OCI-M2 (cell line): Measurements from ENCODE around the gene SEMA4B.
"Not testable (repeated sequence)": the region's sequence is repeated elsewhere in the genome, so short reads cannot be mapped to it uniquely, and the experiment has no call there.

ENCODE experiments used
- DNase-seq: peaks from one replicate; lab custom pipeline; 2025; ENCODE audit not compliant: unreplicated experiment; lab: John Stamatoyannopoulos, UW

Gene SEMA4B, protein sequence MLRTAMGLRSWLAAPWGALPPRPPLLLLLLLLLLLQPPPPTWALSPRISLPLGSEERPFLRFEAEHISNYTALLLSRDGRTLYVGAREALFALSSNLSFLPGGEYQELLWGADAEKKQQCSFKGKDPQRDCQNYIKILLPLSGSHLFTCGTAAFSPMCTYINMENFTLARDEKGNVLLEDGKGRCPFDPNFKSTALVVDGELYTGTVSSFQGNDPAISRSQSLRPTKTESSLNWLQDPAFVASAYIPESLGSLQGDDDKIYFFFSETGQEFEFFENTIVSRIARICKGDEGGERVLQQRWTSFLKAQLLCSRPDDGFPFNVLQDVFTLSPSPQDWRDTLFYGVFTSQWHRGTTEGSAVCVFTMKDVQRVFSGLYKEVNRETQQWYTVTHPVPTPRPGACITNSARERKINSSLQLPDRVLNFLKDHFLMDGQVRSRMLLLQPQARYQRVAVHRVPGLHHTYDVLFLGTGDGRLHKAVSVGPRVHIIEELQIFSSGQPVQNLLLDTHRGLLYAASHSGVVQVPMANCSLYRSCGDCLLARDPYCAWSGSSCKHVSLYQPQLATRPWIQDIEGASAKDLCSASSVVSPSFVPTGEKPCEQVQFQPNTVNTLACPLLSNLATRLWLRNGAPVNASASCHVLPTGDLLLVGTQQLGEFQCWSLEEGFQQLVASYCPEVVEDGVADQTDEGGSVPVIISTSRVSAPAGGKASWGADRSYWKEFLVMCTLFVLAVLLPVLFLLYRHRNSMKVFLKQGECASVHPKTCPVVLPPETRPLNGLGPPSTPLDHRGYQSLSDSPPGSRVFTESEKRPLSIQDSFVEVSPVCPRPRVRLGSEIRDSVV

DNA sequence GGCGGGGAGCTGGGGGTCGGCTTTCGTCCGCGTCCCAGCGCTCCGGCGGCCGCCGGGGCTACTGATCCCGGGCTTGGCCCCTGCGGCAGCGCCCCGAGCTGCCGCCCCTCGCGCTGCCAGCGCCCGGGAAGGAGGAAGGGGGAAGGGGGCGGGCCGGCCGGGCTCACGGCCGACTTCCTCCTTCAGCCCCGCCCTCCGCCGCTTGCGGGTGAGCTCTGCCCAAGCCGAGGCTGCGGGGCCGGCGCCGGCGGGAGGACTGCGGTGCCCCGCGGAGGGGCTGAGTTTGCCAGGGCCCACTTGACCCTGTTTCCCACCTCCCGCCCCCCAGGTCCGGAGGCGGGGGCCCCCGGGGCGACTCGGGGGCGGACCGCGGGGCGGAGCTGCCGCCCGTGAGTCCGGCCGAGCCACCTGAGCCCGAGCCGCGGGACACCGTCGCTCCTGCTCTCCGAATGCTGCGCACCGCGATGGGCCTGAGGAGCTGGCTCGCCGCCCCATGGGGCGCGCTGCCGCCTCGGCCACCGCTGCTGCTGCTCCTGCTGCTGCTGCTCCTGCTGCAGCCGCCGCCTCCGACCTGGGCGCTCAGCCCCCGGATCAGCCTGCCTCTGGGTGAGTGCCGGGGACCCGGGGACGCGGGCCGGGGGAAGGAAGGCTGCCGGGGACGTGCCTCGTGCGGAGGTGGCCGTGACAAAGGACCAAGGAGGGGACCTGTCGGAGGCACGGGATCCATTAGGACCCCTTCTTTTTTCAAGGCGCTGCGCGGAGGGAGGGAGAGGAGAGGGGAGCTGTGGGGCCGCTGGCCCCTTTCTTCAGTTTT is at the start of gene SEMA4B:
TSS of gene SEMA4B (plus strand) at position 201 of the 814 bp plus-strand sequence. CDS start at position 450, 249 bp downstream.
- no peak for DNase-seq

DNA sequence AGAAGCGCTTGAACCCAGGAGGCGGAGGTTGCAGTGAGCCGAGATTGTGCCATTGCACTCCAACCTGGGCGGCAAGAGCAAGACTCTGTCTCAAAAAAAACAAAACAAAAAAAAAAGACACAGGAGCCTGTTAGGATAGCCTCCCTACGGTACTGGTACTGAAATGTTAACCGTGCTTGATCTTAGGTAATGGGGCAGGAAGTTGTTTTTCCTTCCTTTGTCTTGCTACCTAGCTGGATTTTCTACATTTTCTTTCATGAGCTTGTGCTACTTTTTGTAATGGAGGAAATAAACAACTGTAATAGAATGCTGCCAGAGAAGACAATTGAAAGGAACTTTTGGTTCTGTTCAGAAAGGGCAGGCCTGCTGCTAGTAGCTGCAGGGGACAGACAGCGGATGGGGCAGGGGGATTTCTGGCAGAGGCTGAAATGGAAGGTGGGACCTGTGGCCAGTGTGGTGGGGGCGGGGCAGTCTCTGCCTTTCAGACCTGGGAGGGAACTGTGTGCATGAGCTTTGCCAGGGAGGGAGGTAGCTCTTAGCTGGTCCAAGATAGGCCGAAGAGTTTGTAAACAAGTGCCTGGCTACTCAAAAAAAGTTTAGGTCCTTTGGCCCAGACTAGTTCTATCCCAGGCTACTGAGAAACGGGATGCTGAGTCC is 49.0 kb upstream of the SEMA4B start:
- no peak for DNase-seq

DNA sequence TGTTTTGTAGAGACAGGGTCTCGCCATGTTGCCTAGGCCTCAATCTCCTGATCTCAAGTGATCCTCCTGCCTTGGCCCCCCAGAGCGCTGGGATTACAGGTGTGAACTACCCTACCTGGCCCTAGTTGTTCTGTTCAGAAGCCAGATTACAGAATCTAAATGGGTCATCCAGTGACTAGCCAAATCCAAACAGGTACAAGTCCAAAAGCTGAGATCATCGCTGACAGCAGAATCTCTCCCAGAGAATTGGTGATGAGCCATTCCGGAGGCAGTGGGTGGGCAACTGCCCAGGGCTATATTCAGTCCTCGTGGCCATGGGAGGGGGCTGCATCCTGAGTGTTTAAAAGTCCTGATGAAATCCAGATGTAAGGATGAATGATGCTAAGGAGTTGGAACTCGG is 47.5 kb upstream of the SEMA4B start:
- DNase-seq = no peak

DNA sequence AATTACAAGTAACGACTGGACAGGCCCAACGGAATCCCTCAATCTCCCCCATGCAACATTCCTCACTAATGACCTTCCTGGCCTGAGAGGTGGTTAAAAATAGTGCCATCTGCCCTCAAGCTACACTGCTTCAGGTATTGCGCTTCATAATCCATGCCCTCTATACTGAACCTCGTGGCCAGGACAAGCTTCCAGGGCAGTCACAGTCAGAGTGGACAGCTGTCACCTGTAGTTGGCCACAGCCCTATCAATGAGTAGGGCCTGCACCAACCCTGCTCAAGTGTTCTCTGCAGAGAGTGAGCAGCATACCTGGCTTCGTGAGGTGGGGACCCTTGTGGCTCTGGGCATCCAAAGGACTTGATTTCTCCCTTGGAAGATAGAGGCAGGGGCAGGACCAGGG is 46.9 kb upstream of the SEMA4B start:
- no peak for DNase-seq

DNA sequence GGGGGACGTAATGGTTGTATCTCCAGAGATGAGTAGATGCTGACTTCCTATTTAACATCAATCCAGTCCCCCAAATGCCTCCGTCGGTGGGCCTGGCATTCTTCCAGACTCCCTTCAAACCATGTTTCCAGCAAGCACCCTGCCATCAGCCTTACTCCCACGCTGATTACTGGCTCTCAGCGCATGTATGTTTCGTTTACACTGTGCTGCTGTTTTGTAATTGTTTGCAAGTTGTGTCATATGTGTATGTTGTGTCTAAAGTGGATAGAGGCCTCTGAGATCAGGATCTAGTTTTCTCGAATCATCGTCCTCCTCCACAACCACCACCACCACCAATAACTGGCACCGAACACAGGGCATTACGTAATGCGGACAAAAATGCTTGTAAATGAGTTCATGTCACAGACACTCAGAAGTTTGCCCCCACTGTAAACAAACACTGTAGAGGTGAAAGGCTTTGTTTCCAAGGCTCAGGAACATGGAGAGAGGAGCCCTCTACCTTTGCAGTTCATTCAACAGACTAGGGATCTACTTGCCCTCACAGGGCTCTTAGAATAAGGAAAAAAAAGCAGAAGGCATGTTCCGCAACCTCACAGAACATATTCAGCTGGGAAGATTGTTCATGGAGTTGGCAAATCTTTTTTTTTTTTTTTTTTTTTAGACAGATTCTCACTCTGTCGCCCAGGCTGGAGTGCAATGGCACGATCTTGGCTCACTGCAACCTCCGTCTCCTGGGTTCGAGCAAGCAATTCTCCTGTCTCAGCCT is 46.1 kb upstream of the SEMA4B start:
- DNase-seq = no peak

DNA sequence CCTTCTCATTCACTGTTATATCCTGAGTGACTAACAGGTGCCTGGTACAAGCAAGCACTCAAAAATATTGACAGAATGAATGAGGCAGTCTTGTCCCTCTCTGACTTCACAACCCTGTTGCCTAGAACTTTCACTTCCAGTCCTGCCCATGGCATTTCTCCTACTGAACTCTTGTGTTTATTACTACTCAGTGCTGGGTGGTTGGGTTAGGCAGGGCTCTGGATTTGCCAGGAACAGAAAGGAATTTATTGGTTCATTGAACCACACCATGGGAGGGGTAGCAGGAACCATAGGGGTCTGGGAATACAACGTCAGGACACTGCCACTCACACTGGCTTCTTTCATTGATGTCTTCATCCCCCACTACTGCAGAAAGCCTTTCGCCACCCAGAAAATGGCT is 41.9 kb upstream of the SEMA4B start:
- no peak for DNase-seq

DNA sequence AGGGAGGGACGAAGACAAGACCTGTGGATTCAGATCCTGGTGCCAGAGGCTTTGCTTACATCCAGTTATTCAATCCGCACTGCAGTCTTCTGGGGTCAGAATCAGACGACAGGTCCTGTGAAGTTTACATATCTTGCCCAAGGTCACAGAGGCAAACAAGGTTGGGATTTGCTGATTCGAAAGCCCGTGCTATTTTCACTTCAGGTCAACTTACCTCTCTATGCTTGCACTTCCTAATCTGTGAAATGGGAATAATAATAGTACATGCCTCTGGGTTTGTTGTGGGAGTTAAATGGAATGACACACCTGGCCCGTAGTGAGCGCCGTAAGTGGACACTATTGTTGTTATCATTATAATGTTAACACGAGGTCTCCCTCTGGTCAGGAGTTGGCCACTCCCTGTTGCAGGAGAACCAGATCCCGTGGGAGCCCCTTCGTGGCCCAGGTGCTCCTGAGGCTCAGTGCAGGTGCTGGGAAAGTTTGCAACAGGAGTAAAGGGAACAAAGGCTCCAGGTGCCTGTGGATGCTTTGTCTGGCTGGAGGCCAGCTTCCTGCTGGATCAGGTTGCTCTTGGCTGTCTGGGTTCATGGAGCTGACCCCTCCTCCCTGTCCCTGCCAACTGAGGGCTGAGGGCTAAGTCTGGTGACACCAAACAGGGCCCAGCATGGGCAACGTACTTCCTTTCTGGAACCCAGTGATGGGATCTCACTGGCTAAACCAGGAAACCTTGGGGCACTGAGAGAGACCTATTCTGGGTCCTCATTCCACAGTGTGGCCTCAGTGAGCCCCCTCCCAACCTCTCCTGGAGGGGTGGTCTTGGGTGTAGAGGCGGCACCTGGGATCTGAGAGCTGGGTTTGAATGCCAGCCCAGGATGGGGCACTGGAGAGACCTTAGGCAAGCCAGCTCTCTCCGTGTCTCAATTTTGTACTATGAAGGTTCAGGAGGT is 40.1 kb upstream of the SEMA4B start:
- DNase-seq = no peak

DNA sequence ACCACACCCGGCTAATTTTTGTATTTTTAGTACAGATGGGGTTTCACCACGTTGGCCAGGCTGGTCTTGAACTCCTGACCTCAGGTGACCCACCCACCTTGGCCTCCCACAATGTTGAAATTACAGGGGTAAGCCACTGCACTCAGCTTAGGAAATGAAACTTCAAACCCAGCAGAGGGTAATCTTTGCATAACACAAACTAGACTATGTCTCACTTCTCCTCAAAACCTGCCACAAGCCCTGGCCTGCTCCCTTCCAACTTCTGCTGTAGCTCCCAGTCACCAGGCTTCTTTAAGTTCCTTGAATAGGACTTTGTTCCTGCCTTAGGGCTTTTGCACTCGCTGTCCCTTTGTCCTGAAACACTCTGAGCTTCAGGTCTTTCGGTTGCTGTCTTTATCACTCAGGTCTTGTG is 39.2 kb upstream of the SEMA4B start:
- DNase-seq = no peak

DNA sequence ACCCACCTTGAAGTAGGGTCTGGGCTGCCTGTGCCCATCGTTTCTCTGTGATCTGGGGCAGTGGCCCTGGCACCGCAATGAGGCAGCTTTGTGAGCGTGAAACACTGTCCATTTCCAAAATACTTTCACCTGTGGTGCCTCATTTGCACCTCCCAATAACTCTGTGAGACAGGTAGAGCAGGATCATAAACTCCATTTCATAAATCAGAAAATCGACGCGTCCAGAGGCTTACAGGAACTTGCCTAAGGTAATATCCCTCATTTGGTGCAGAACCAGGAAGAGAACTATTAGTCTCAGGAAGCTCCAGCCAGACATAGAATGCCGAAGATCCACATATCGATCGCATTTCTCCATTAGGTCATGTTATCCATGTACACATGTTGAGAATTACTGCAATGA is 38.2 kb upstream of the SEMA4B start:
- no peak for DNase-seq

DNA sequence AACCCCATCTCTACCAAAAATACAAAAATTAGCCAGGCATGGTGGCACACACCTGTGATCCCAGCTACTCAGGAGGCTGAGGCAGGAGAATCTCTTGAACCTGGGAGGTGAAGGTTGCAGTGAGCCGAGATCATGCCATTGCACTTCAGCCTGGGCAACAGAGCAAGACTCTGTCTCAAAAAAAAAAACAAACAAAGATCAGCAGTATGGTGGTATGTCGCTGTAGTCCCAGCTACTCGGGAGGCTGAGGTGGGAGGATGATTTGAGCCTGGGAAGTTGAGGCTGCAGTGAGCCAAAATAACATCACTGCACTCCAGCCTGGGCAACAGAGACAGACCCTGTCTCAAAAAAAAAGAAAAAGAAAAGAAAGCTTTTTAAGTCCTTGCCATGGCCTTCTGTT is 36.9 kb upstream of the SEMA4B start:
- DNase-seq = not testable (repeated sequence)

DNA sequence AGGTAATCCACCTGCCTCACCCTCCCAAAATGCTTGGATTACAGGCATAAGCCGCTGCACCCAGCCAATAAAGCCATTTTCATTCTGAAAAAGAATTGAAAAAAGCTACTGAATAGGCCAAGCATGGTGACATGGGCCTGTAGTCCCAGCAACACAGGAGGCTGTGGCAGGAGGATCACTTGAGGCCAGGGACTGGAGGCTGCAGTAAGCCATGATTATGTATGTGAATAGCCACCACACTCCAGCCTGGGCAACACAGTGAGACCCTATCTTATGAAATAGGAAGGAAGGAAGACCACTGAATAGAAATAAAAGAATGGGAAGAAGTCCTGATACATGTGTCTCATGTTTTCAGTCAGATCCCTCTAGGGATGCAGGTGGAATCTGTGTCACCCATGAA is 36.0 kb upstream of the SEMA4B start:
- DNase-seq = no peak

DNA sequence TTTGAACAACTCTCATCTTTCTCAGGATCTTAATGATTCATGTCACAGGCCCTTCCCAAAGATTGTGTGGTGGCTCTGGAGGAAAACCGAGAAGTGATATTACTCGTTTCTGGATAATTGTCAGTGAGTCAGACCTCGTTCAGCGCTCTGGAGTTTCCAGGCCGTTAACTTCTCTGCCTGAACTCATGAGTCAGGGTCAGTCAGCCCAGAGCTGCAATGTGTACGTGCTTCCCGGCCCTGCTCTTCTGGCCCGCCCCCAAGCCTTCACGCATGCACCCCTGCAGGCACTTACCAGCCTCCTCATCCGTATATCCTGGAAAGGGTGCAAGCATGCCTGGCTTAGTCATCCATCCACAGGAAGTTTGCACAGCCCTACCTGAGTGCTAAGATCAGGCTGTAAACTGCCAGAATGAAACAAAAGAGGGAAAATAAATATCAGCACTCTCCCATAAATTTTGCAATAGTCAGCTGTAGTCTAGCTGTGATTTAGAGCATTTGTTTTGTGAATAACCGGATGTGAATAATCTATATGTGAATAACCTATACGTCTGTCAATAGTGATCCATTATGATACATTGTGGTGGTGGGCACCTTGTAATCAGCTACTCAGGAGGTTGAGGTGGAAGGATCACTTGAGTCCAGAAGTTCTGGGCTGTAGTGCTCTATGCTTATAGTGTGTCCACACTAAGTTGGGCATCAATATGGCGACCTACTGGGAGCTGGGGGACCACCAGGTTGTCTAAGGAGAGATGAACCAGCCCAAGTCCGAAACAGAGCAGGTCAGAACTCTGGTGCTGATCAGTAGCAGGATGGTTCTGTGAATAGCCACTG is 35.3 kb upstream of the SEMA4B start:
- DNase-seq = peak; percentile 20

DNA sequence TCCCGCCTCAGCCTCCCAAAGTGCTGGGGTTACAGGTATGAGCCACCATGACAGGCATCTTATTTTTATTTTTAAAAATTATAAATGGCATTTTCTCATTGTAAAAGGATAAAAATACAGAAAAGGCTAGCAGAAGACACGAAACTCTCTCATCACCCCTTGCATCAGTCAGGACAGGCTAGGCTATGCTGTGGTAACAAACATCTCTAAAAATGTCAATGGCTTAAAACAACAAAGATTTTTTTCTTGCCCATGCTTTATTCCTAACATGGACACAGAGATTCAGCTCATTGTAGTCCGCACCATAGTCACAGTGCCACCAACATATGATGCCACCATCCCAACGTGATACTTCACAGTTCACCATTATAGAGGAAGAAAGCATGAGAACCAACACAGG is 34.0 kb upstream of the SEMA4B start:
- no peak for DNase-seq

DNA sequence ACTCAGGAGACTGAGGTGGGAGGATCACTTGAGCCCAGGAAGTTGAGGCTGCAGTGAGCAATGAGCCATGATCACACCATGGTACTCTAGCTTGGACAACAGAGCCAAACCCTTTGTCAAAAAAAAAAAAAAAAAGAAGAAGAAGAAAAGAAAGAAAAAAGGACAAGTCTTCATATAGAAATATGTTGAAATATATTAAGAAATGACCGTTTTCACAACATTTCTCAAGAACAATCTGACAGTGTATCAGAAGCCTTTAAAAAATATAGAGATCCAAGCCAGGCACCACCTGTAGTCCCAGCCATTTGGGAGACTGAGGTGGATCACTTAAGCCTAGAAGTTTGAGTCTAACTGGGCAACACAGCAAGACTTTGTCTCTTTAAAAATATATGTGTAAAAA is 29.5 kb upstream of the SEMA4B start:
- DNase-seq = no peak

DNA sequence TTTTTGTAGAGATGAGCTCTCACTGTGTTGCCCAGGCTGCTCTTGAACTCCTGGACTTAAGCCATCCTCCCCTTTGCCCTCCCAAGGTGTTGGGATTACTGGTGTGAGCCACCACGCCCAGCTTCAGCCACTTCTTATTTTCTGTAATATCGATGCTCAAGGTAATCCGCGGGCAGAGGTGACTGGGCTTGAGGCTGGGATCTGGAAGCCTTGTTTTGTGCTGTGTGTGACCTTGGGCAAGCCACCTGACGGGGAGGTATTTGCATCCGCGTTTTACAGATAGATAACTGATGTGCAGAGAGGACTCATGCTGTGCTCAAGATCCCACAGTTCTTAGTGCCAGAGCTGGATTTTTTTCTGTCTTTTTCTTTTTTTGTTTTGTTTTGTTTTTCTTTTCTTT is 27.8 kb upstream of the SEMA4B start:
- no peak for DNase-seq

DNA sequence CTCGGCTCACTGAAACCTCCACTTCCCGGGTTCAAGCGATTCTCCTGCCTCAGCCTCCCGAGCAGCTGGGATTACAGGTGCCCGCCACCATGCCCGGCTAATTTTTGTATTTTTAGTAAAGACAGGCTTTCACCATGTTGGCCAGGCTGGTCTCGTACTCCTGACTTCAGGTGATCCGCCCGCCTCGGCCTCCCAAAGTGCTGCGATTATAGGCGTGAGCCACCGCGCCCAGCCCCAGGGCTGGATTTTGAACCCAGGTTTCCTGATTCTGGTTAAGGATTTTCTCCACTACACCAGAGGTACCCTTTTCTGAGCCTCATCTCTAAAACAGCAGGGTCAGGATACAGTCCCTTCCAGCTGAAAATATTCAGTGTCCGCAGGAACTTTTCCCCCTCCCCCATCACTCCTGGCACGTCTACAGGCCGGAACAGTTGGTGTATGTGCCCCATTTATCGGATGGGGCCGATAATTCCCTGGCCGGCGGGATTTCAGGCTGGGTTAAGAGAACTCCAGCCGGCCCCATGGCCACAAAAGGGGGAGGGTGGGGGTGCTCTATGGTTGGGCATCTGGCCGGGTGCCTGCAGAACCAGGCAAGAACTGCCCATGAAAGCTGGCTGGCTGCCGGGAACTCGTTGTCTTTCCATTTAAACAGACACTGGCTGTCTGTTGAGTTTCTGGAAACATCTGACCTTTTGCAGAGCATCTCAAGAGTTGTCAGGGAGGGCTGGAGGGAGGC is 26.8 kb upstream of the SEMA4B start:
- DNase-seq = no peak

DNA sequence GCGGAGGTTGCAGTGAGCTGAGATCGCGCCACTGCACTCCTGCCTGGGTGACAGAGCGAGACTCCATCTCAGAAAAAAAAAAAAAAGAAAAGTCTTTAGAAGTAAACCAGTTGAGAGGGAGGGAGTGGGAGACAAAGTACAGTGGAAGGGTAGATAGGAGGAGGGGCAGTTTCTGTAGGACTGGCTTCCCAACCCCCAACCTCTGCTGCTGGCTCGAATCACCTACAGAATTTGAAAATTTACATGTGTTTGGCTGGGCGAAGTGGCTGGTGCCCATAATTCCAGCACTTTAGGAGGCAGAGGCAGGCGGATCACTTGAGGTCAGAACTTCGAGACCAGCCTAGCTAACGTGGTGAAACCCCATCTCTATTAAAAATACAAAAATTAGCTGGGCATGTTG is 24.1 kb upstream of the SEMA4B start:
- no peak for DNase-seq
